Neural cell (in vitro differentiated cells): ENCODE data around the gene LRRC37A. TPM values are rescaled to one million over a fixed set of nuclear protein-coding genes. Genes with fewer than 3 reads are reported as not detected.
A peak's percentile ranks its signal among the peaks of the same experiment; 100 is the strongest.
"Not testable (repeated sequence)": the region's sequence is repeated elsewhere in the genome, so short reads cannot be mapped to it uniquely, and the experiment has no call there.

Source experiments
- H2AFZ ChIP-seq: fragments of 200-600, 300-800 bp; sonication (generic), shearing (Covaris generic); 2 replicates; pipeline ENCODE4 v1.6.0; 2014; ENCODE audit warnings: low read depth, mild to moderate bottlenecking, antibody characterized with exemption, low read length, moderate library complexity
- H3F3A ChIP-seq: fragments of 200-600 bp; shearing (Covaris generic); 2 replicates; pipeline ENCODE4 v1.6.1; 2016; ENCODE audit warnings: mild to moderate bottlenecking, moderate library complexity, mixed read lengths, antibody characterized with exemption, low read length; ENCODE audit not compliant: insufficient read depth, poor library complexity, severe bottlenecking
- H3K27ac ChIP-seq: fragments of 200-600, 300-800 bp; sonication (generic), shearing (Covaris generic); 2 replicates; pipeline ENCODE4 v1.5.1; 2014; ENCODE audit warnings: mild to moderate bottlenecking, low read length, moderate library complexity
- H3K27me3 ChIP-seq: fragments of 300-800, 200-600 bp; sonication (generic), shearing (Covaris generic); 2 replicates; pipeline ENCODE4 v1.6.0; 2014; ENCODE audit warnings: mild to moderate bottlenecking, low read depth, low read length, moderate library complexity; ENCODE audit not compliant: insufficient read depth
- H3K36me3 ChIP-seq: fragments of 300-800, 200-600 bp; sonication (generic), shearing (Covaris generic); 2 replicates; pipeline ENCODE4 v1.5.1; 2014; ENCODE audit warnings: mild to moderate bottlenecking, antibody characterized with exemption, low read length, moderate library complexity; ENCODE audit not compliant: insufficient read depth
- H3K4me2 ChIP-seq: fragments of 300-800, 200-600 bp; sonication (generic), shearing (Covaris generic); 2 replicates; pipeline ENCODE4 v1.6.0; 2014; ENCODE audit warnings: mild to moderate bottlenecking, low read length
- H3K4me3 ChIP-seq: fragments of 300-800, 200-600 bp; sonication (generic), shearing (Covaris generic); 2 replicates; pipeline ENCODE4 v1.5.1; 2014; ENCODE audit warnings: mild to moderate bottlenecking, low read length, moderate library complexity
- H3K79me2 ChIP-seq: fragments of 200-600 bp; shearing (Covaris generic); replicated peaks from 2 replicates; pipeline ENCODE4 v1.6.0; 2014; ENCODE audit warnings: mild to moderate bottlenecking, low read length, moderate library complexity; ENCODE audit not compliant: insufficient read depth
- H3K9ac ChIP-seq: fragments of 300-800, 200-600 bp; sonication (generic), shearing (Covaris generic); 2 replicates; pipeline ENCODE4 v1.6.1; 2016; ENCODE audit warnings: mild to moderate bottlenecking, low read length, mixed read lengths
- H3K9me2 ChIP-seq: fragments of 200-600 bp; shearing (Covaris generic); 2 replicates; pipeline ENCODE4 v1.6.1; 2016; ENCODE audit warnings: mild to moderate bottlenecking, low read length, mixed read lengths; ENCODE audit not compliant: insufficient read depth
- H3K9me3 ChIP-seq: fragments of 200-600, 300-800 bp; sonication (generic), shearing (Covaris generic); 2 replicates; pipeline ENCODE4 v1.6.1; 2016; ENCODE audit warnings: mild to moderate bottlenecking, mixed run types, low read length, moderate library complexity, mixed read lengths
- H4K20me1 ChIP-seq: fragments of 200-600 bp; shearing (Covaris generic); 2 replicates; pipeline ENCODE4 v1.6.1; 2016; ENCODE audit warnings: mild to moderate bottlenecking, mixed run types; ENCODE audit not compliant: insufficient read depth
- CTCF ChIP-seq: fragments of 450-650 bp; IDR thresholded peaks from 2 replicates; pipeline ENCODE4 v1.5.1; 2014; ENCODE audit warnings: antibody characterized with exemption, mild to moderate bottlenecking, moderate library complexity; ENCODE audit not compliant: poor library complexity, severe bottlenecking
- EP300 ChIP-seq: fragments of 450-650 bp; conservative IDR thresholded peaks from 2 replicates; pipeline ENCODE4 v1.6.1; 2014; ENCODE audit warnings: antibody characterized with exemption, mild to moderate bottlenecking, moderate library complexity; ENCODE audit not compliant: poor library complexity, severe bottlenecking
- EZH2 ChIP-seq: fragments of 200-600, 300-800 bp; shearing (Covaris generic), sonication (generic); IDR thresholded peaks from 2 replicates; pipeline ENCODE4 v1.6.1; 2014; ENCODE audit warnings: antibody characterized with exemption, low read length, borderline replicate concordance, mild to moderate bottlenecking; ENCODE audit not compliant: insufficient read depth, poor library complexity, severe bottlenecking
- MXI1 ChIP-seq: fragments of 450-650 bp; conservative IDR thresholded peaks from 2 replicates; pipeline ENCODE4 v1.6.1; 2014; ENCODE audit warnings: antibody characterized with exemption, mild to moderate bottlenecking; ENCODE audit not compliant: poor library complexity, severe bottlenecking
- POLR2AphosphoS5 ChIP-seq: IDR thresholded peaks from 2 replicates; pipeline ENCODE4 v1.6.1; 2012
- RAD21 ChIP-seq: fragments of 450-650 bp; conservative IDR thresholded peaks from 2 replicates; pipeline ENCODE4 v1.6.1; 2014; ENCODE audit warnings: antibody characterized with exemption, mild to moderate bottlenecking, moderate library complexity
- REST ChIP-seq: IDR thresholded peaks from 2 replicates; pipeline ENCODE4 v1.6.1; 2012; ENCODE audit warnings: borderline replicate concordance
- SMC3 ChIP-seq: fragments of 450-650 bp; conservative IDR thresholded peaks from 2 replicates; pipeline ENCODE4 v1.6.1; 2014; ENCODE audit warnings: antibody characterized with exemption, mild to moderate bottlenecking, moderate library complexity; ENCODE audit not compliant: poor library complexity
- TAF1 ChIP-seq: IDR thresholded peaks from 2 replicates; pipeline ENCODE4 v1.6.1; 2012; ENCODE audit warnings: low read depth
- polyA plus RNA-seq: library from polyadenylated mRNA; depleted of rRNA; stranded (reverse); fragments of >200 nt; gene quantifications from 2 replicates; pipeline ENCODE4 v1.2.3, GENCODE V29; 2014

LRRC37A gene
- polyA plus RNA-seq, 1 donor from 2014 or later = 3.0 TPM

GRCh38 chr17:46259845-46260661 lies 34.9 kb upstream of the LRRC37A start:
- not testable (repeated sequence) for H3K27ac ChIP-seq, H2AFZ ChIP-seq, H3K9me2 ChIP-seq, H3F3A ChIP-seq, H3K79me2 ChIP-seq, H4K20me1 ChIP-seq, H3K9me3 ChIP-seq, H3K4me2 ChIP-seq, H3K36me3 ChIP-seq
- peak; percentile 14 for TF ChIP-seq POLR2AphosphoS5
- H3K9ac ChIP-seq = peak overlapping the region; percentile 14
- peaks cover 17% of the 10 kb centered on the region for H3K27me3 ChIP-seq
- H3K4me3 ChIP-seq = peak overlapping the region; percentile 49

GRCh38 chr17:46262271-46262670 lies 32.7 kb upstream of the LRRC37A start:
- H4K20me1 ChIP-seq = no peaks in the 10 kb centered on the region
- H3K27ac ChIP-seq = no peak overlapping the region
- H3K9ac ChIP-seq = no peak overlapping the region
- H3F3A ChIP-seq = peaks cover 4% of the 10 kb centered on the region
- no peak overlapping the region for H3K4me2 ChIP-seq
- no peaks in the 10 kb centered on the region for H3K9me2 ChIP-seq
- H2AFZ ChIP-seq = no peak overlapping the region
- H3K79me2 ChIP-seq = no peaks in the 10 kb centered on the region
- peaks cover 21% of the 10 kb centered on the region for H3K27me3 ChIP-seq
- TF ChIP-seq MXI1 (no peak), REST (no peak), EZH2 (no peak), POLR2AphosphoS5 (no peak), CTCF (no peak), EP300 (no peak), TAF1 (no peak), RAD21 (no peak), SMC3 (no peak)
- H3K9me3 ChIP-seq = no peaks in the 10 kb centered on the region
- no peaks in the 10 kb centered on the region for H3K36me3 ChIP-seq
- H3K4me3 ChIP-seq = no peak overlapping the region
